ENCODE measurements around the gene CAD.
"Not testable (repeated sequence)": the region's sequence is repeated elsewhere in the genome, so short reads cannot be mapped to it uniquely, and the experiment has no call there.

The CAD gene

DNA sequence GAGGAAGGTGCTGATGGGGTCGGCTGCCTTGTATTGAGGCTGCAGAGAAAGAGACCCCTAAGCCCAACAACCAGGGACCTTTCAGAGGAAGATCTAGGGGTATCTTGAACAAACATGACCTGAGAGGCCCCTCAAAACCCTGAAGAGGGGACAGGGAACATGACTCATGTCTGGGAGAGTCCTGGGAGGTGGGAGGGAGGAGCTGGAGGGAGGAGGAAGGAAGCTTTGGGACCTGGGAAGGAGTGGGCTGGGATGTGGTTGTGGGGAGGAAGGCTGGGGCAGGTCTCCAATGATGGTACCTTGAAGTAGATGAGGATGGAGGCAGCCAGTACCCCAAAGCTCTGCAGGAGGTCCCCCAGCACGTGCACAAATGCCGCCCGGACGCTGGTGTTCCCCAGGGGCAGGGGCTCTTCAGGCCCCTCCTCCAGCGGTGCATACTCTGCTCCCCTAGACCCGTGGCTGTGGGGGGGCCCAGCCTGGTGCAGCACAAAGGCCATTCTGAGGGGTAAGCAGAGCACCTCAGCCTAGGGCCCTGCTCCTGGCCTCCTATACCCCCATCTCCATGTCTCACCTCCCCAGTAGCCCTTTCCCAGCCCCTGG lies 39.8 kb downstream of the CAD start:
- DNase-seq (ENCODE audit: low read depth): no peak

DNA sequence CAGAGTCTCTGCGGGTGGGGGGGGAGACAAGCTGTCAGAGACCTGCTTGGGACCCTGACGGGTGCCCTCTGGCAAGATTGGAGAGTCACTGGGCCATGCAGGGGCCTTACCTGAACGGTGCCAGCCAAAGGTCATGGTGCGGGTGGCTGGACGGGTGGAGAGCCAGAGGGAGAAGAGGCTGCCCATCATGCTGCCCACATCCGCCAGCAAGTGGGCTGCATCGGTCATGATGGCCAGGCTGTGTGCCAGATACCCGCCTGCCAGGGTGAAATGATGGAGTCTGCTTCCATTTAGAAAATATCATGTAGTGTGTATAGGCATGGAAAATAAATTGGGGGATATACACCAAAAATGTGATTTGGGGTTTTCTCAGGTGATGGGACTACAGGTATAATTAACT lies 40.9 kb downstream of the CAD start:
- DNase-seq (ENCODE audit: low read depth): no peak

DNA sequence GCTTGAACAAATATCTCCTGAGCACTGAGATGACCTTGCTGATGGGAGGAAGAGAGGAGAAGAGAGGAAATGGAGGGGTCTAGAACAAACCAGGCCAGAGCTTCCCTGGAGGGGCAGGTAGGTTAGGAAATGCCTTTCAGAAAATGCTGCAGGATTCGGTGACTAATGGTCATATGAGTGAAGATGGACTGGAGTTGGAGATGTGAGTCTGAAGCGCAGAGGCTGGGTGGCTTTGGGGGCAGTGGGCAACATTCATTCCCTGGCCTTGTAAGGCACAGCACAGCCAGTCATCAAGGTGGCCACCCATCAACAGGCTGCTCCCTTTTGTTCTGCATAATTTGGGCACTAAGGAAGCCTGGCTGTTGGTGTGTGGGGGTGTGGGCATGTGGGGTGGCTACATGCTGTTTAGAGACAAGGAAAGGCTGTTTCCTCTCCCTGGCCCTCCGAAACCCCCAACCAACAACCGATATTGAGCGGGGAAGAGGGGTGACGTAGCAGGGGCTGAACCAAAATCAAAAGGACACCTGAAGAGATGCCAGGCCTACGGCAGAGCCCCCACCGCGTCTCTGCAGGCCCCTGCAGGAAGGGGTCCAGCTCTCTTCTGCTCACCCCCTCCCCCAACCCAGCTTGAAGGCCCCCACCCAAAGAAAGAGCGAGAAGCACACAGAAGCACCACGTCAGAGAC lies 44.2 kb downstream of the CAD start:
- DNase-seq (ENCODE audit: low read depth): no peak

DNA sequence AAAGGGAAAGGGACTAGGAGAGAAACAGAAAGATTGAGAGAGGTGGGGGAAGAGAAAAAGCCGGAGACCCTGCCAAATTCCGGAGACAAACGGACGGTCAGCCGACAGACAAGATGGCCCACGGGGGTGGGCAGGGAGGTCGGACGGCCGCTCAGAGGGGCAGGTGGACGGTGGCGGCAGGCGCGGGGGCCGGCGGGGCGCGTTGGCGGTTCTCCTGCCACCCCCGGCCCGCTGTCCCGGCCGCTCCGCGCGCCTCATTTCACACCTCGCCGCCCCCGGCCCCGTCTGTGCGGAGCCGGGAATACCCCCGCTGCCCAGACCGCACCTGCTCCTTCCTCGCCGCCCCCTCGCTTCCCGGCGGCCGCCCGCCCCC lies 44.7 kb downstream of the CAD start:
- no peak for DNase-seq (ENCODE audit: low read depth)

DNA sequence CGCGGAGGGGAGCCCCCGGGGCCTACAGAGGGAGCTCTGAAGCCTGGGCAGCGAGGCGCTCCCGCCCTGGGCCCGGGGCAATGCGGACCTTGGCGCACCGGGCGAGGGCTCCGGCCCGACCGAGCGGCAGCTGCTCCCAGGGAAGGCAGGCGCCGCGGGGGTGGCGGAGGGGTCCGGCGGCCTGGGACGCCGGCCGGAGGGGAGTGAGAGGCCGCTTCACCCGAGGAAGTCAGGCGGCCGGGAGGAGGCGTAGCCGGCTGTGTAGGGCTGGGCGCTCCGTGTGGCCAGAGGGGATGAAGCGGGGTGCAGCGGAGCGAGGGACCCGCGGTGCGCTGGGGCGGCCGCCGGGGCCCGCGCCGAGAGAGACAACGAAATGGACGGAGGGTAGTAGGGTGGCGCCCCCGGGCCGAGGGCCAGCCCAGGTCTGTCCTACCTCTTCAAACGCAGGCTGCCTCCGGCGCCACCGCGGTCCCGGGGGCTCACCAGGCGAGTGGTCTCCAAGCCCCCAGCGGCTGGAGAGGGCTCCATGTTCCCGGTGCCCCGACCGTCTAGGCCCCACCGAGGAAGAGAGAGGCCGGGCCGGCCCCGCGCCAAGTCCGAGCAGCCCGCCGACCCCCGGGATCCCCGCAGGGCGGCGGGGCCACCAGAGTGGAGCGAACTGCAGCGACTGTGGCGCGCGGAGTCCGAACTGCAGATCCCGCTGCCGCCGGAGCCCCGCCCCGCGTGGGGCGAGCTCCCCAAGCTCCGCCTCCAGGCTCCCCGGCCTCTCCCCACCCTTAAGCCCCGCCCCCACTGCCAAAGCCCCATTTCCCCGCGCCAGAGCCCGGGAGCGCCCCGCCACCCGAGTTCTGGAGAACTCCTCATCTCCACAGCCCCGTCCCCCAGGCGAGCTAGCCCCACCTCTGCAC lies 45.5 kb downstream of the CAD start, which contains the start of gene SLC30A3:
Gene SLC30A3, minus strand, starts transcription at position 669 of the 908 bp plus-strand sequence. Its CDS starts 141 bp downstream, at position 528.
- peak; percentile 58 for DNase-seq (ENCODE audit: low read depth)

DNA sequence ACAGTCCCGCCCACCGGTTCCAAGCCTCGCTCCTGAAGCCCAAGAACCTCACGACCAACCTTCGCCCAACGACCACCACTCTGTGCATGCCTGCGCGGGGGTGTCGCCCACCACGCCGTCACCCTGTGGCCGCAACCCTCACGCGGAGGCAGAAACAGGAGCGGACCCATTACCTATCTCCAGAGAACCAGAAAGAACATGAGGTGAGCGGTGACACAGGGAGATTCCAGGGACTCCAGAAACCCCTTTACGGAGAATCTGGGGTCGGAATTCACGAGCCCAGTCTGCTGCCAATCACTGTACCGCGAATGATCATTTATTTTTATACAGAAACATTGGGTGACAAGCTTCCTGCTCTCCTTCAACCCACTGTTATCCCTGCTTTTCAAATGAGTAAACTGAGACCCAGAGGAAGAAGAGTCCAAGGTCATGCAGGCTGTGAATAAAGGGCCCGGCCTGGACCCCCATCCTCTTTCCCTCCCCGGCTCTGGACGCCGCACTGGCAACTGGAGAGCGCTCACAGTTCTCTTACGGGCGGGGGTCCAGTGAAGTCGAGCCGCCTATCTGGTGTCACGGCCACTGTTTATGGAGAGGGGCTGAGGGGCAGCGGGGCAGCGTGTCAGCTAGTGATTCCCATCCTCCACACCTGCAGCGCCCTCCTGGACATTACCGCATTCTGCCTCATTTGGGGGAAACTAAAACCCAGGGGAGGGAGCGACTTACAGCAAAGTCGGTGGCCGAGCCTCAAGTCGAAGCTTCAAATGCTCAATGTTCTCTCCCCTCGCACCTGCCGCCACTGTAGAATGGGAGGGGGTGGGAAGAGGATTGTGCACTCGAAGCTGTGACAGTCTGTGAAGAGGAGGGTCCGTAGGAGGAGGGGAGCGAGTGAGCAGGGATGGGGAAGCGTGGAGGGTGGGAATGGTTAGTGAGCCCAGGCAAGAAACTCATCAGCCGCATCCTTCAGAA lies 46.4 kb downstream of the CAD start:
- DNase-seq (ENCODE audit: low read depth): no peak

DNA sequence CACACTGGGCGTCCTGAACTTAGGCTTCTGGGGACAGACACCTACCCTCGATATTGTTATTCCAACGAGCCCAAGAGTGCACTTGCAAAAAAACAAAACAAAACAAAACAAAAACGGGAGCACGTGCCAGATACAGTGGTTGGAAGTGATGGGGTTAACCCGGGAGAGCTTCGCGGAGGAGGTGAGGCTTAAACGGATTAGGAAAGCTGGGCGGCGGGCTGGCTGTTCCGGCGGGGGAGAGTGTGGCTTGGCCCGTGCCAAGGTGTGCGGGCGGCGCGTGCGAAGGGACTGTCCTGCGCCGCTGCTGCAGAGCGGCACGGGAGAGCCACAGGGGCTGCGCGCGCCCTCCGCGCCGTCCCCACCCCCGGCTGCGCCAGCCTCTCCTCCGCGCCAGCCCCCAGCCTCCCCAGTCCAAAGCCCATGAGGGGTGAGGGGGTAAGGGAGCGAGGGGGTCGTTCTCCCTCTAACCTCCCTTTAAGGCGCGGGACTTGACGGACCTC lies 47.1 kb downstream of the CAD start:
- no peak for DNase-seq (ENCODE audit: low read depth)

DNA sequence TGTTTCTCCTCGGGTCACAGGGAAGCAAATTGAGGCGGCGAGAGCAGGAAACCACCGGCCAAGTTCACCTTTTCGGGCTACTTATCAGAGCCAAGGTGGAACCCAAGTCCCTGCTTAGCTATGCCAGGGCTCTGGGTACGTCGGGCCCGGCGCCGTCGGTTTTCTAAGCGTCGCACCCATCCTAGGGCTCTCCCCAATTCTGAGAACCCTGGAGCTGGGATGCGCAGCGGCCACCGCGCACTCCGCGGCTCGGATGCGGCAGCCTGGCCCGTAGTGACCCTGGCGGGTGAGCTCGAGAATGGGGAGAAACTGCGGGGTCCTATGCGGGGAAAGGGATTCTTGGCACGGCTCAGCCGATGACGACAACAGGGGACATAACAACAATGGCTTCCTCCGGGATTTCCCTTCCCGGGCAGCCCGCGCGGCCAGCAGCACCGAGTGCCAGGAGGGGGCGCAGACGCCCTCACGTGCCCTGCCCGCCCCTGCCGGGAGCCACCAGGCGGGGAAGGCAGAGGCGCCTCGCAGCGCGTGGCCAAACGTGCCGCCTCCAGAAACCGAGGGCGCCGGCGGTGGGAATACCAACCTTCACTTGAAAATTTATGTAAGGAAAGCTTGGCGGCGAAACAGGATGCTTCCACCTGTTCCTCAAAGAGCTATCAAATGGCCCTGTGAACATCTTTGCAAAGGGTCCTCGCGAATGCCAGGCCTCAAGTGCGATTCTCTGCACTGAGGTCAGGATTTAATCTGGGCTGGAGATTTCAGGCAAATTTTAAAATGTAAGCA lies 47.8 kb downstream of the CAD start:
- DNase-seq (ENCODE audit: low read depth): peak; percentile 44

DNA sequence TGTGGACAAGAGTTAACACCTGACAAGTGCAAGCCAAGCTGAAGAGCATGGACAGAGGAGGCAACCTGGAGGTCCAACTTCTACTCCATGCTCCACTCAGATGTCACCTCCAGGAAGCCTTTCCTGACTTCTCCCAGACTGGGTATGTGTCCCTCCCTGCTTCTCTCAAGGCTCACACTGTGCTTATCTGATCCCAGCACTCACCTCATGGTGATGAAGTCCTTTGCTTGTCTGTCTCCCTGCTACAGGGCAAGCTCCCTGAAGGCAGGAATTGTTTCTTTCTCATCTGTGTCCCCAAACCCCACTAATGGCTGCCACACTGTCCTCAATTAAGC lies 48.3 kb downstream of the CAD start:
- no peak for DNase-seq (ENCODE audit: low read depth)

DNA sequence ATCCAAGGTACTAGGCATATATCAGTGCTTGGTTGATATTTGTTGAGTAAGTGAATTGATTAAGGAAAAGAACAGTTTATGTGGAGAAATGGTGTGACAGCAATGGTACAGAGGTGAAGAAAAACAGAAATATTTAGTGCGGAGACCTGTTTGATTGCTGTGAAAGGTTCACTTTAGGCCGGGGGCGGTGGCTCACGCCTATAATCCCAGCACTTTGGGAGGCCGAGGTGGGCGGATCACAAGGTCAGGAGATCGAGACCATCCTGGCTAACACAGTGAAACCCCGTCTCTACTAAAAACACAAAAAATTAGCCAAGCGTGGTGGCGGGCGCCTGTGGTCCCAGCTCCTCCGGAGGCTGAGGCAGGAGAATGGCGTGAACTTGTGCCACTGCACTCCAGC lies 51.1 kb downstream of the CAD start:
- not testable (repeated sequence) for DNase-seq (ENCODE audit: low read depth)

DNA sequence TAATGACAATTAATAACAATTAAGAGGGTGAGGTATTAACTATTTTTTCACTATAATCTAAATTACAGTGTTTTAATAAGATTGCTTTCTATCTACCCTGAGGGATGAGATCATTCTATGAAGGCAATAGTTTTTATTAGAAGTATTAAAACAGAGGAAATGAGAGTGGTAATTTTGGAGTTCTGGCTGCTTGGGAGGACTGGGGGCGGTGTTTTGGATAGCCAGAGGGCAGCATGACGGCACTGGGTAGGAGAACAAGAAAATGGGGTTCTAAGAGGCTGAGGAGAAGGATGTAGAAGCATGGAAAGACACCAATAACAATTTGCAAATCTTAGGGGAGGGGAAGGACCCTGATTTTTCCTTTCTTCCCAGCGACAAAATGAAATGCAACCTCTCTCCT lies 53.0 kb downstream of the CAD start:
- DNase-seq (ENCODE audit: low read depth): no peak

DNA sequence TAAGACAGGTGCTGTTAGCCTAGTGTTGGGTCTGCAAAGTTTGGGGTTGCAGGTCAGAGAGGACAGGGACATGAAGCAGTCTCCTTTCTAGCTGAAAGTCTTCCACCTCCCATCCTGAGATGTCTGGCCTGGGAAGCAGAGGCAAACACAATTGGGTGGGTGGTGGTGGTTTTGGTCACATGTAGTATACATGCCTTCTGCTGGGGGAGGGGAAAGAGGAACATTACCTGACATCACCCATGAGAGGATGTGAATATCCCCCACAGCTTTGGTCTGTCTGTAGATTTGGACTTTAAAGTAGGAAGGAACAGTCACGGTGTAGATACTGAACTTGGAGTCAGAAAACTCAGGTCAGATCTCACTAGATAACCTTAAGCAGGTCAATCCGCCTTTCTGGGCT lies 53.5 kb downstream of the CAD start:
- no peak for DNase-seq (ENCODE audit: low read depth)

DNA sequence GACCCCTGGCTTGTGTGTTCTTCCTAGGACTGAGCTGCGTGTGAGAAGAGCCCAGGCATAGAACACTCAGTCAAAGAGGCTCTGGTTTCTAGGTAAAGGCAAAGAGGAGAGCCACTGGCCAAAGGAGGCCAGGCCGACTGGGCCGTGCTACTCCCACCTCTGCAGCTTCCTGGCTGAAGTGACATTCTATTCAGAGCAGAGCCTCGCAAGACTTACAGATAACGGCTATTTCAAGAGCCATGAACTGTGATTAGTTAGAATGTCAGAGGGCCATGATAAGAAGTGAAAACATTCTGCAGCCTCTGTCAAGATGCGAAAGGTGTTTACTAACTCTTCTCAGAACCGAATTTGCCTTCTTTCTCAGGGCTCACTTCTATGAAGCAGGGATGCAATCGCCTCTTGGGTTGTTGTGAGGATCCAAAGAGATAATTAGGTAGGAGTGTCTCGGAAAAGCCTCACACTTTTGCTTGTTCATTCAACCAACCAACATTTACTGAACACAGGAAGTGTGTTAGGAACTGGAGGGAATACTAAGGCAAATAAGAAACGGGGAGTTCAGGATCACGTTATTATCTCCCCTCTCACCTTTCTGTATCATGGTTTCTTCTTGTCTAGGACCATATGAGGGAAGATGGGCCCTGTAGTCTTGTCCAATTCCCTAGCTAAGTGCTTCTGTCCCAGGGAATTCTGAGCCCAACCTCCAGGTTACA lies 54.6 kb downstream of the CAD start:
- DNase-seq (ENCODE audit: low read depth): no peak

DNA sequence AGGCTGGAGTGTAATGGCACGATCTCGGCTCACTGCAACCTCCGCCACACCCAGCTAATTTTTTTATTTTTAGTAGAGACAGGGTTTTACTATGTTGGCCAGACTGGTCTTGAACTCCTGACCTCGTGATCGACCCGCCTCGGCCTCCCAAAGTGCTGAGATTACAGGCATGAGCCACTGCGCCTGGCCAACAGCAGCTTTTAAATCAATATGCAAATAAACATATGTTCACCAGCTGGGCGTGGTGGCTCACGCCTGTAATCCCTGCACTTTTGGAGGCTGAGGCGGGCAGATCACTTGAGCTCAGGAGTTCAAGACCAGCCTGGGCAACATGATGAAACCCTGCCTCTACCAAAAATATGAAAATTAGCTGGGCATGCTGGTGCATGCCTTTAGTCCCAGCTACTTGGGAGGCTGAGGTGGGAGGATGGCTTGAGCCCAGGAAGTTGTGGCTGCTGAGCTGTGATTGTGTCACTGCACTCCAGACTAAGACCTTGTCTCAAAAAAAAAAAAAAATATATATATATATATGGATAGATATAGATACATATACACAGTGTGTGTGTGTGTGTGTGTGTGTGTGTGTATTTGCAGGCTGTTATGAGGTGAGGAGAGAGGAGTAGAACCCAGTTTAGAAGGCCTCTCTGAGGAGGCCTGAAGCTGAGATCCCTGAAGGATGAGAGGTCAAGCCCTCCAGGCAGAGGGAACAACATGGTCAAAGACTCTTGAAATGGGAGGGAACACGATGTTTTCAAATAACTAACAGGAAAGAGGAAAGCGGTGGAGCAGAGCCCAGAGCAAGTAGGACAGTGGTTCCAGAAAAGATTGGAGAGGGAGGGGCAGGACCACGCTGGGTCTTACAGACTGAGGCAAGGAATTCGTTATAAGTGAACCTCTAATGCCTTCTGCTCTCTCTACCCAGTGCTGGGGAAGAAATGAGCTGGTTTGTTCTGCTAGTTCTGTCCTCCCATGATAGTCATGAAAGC lies 55.7 kb downstream of the CAD start:
- not testable (repeated sequence) for DNase-seq (ENCODE audit: low read depth)

DNA sequence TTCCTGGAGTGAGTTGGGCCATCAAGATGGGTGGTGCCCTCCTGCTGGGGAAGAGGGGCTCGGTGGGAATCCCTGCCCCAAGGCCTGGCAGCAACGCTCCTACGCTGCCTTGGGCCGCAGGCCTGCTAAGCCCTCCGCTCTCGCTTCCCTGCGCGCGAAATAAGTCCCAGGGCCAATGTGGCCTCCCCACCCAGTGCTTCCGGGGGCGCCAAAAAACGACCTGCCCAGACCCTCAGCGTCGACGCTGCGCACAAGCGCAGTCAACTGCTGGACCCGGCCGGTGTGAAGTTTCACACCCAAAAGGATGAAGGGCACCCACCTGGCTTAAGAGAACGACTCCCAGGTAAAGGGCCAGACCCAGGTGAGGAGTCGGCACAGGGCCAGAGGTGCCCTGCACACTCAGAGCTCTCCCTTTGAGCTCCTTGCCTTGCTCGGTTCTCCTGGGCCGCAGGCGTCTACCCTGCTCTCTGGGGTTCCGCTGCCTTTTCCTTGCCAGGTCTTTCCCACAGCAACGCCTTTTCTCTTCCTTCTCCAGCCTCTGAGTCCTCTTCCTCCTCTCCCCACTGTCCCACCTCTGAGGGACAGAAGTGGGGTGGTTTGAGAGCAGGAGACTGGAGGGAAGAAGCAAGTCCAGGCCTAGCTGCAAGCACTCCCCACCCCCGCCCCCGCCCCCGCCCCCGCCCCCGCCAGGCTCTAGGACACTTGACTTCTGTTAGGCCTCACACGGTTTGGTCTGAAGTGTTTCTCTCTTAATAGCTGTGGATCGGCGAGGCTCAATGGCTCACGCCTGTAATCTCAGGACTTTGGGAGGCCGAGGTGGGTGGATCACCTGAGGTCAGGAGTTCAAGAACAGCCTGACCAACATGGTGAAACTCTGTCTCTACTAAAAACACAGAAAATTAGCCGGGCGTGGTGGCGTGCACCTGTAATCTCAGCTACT lies 58.3 kb downstream of the CAD start, which contains the start of gene DNAJC5G:
Gene DNAJC5G, plus strand, starts transcription at position 223 of the 940 bp plus-strand sequence. CDS start 1,296 bp downstream, outside the sequence.
- DNase-seq (ENCODE audit: low read depth): no peak

DNA sequence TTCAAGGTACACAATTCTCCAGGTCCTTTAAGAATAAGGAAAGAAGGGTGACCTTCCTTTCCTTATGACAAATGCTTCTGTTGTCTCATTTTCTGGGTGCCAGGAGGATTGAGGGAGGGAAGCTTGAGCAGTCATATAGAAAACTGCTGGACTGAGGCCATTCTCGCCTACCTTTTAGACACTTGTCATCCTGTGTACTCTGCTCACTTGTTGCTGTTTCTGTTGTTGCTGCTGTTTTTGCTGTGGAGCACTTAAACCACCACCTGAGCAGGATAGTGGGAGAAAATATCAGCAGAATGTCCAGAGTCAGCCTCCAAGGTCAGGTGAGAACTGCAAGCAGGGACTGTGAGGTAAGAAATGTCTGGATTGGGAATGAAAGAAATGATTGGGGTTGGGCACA lies 60.8 kb downstream of the CAD start:
- DNase-seq (ENCODE audit: low read depth): no peak

DNA sequence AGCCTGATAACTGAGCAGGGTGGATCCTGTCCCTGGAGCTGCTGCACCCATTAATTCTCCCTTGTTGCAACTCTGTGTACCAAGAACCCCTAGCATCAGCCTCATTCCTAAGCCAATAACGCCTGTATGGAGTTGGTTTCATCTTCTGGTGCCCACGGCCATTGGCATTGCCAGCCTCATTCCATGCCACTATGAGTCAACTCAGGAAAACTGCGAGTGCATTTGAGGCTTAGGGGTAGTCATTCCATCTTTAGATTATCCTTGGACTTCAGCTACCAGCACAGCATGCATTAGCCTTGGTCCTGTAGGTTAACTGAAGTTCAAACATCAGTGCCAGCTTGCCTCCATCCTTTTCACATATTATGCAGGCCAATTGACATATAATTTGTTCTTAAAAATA lies 63.7 kb downstream of the CAD start:
- no peak for DNase-seq (ENCODE audit: low read depth)

DNA sequence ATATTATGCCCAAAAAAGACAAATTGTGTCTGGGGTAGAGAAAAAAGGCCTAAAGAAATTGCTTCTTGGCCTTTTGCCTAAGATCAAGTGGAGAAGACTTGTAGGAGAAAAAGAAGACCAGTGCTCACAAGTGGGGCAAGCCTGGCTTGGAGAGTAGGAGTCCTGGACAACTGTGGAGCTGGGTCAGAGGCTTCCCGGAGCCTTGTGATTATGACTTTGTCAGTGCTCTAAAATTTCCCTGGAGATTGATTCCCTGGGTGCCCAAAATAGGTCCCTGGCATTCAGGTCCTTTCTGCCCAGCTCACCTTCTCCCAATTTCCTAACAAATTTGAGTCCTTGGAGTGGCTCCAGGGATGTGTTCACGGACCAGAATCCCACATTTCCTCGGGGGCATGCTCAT lies 64.3 kb downstream of the CAD start:
- no peak for DNase-seq (ENCODE audit: low read depth)

Measured in stimulated activated CD8-positive, alpha-beta memory T cell treated with anti-CD3 and anti-CD28 coated beads, Interleukin-4, amount 100 ng/mL, for 24 hours (primary cell).